ENCODE measurements around the gene STIP1.
"Not testable (repeated sequence)": the region's sequence is repeated elsewhere in the genome, so short reads cannot be mapped to it uniquely, and the experiment has no call there.

Gene STIP1

GRCh38 chr11:64238076-64238475 is 52.1 kb downstream of the STIP1 start:
- no peak for DNase-seq

DNA sequence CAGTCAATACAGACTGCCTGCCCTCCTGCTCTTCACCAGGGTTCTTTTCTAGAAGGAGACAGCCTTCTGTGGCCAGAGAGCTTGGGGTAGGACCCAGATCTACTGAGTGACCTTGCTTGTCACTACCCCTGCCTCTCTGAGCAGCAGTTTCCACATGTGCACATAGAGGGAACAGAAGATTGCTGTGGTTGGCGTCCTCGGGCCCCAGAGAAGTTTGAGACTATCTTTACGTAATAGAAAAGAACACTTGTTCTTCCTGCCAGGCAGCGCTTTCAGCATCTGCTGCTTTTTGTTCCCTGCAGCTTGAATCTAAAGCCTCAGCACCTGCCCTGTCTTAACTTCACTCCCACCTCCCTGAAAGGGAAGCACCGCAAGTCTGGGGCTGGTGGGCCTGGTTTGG is 53.0 kb downstream of the STIP1 start:
- no peak for DNase-seq

GRCh38 chr11:64239662-64240434 is 53.9 kb downstream of the STIP1 start:
- DNase-seq = peak in 3 of 14 donors; percentile 51 to 63 (median 51)

GRCh38 chr11:64240435-64241240 is 54.7 kb downstream of the STIP1 start, which contains the start of gene FKBP2:
TSS of gene FKBP2 (plus strand) at chr11:64241095. CDS start at chr11:64242388, 1,293 bp downstream.
- DNase-seq = peak; percentile 91 to 100 (median 99)

DNA sequence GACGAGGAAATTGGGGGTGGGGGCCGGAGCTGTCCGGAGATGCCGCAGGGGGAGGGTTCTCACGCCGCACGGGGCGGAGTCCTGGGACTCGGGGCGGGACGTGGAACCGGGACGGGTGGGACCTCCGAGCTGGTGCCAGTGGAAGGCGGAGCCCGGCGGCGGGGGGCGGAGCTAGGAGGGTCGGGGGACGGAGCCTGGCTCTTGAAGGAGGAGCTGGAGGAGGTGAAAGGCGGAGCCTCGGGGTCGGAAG is 55.2 kb downstream of the STIP1 start:
- DNase-seq = peak; percentile 91 to 100 (median 99)

- DNase-seq = peak in 3 of 14 donors; percentile 44 to 63 (median 53)
Observed at GRCh38 chr11:64241491-64242374, 55.8 kb downstream of the STIP1 start.

GRCh38 chr11:64243236-64243854 is 57.4 kb downstream of the STIP1 start:
- DNase-seq = no peak

DNA sequence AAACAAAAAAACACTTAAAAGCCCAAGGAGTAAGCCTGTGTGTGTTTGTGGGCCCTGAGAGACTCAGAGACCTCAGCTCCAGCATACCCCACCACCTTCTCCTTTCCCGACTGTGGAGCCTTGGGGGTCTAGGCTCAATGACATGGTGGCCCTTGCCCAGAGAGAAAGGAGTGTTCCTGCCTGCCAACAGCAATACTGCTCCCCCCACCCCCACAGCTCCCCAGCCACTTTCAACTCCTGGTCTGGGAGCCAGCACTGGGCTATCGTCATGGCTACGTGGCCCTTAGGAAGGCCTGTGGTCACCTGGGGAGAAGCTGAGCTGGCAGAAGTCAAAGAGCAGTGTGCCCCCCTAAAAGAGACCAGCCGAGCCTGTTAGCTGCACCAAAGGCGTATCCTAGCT is 58.1 kb downstream of the STIP1 start:
- DNase-seq = no peak

DNA sequence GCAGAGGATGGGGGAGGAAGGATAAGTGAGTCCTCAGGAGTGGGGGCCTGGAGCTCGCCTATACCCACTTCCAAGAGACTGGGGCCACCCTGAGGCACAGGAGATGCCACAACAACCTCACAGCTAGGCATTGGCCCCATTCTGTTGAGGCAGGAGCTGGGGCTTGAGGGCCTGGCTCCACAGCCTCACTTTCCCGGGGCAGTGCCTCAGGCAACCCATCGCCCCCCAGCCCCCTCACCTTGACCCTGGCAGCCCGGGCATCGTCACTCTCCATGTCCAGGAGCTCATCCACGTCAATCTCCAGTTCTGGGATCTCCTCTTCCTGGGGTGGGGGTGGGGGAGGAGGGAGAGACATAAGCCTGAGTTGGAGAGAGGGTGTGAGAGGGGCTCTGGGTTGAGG is 59.0 kb downstream of the STIP1 start:
- no peak for DNase-seq

DNA sequence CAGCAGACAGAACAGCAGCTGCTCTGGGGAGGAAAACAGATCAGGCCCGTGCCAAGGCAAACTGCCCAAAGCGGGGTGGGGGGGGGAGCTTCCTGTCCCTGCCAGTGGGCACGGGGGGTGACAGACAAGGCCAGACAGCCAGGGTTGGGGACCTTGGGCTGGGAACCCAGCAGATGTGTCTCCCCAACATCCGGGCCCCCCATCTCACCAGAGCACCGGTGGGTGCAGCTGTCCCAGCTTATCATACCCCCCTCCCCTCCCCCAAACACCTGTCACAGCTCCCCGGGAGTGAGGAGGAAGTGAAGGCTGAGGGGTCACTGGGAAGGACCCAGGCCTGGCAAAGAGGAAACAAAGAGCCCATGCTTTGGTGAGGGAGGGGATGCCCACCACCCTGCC is 59.4 kb downstream of the STIP1 start:
- DNase-seq = peak in 1 of 14 donors; percentile 42

- DNase-seq = peak in 8 of 14 donors; percentile 16 to 78 (median 40)
Observed at GRCh38 chr11:64245797-64246620, 60.0 kb downstream of the STIP1 start.

DNA sequence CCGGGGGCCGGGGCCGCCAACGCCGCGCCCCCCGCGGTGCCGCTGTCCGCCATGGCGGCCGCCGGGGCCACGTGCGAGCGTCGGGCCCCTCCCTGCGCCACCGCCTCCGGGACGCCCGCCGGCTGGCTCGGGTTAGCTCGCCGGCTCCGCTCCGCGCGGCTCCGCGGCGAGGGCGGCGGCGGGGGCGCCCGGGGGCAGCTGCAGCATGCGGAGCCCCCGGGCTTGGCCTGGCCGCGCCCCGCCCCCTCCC is 60.6 kb downstream of the STIP1 start:
- not testable (repeated sequence) for DNase-seq

DNA sequence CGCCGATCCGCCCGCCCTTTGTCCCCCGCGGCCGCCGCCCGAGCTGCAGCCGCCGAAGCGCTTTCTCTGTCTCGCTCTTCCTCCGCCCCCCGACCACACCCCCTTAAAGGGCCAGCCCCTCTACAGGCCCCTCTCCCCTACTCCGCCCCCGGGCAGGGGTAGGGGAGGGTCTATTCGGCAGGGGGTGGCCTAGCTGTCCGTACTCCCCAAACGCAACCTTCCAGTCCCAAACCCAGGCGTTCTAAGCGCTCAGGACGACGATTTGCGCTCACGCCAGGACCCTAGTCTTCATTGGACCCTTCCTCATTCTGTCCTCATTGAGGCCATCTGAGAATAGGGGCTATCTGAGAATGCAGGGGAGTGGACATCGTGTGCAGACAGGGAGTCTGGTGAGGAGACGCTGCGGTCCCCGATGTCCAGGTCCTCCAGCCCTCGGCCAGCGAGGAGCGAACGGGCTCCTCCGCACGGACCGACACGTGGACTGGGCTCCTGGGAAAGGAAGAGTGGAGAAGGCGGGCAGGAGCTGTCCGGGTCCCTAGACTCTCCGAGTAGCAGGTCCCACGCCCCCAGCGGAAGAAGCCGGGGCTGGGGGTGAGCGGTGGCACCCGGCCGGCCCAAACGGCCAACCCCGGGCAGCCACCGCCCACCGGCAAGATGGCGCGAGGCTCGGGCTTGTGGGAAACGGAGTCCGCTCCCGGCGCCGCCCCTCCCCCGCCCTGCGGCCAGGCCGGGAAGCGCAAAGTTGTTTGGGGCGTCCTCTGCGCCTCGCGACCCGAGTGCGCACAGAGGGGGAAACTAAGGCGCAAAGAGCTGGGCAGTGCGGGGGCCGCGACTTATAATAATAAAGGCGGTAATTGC is 61.1 kb downstream of the STIP1 start, which contains the start of gene PPP1R14B:
PPP1R14B (minus strand) TSS at position 73 of the 858 bp plus-strand sequence. CDS start 270 bp downstream, outside the sequence.
- peak in 13 of 14 donors; percentile 67 to 89 (median 73) for DNase-seq

GRCh38 chr11:64247729-64248531 is 62.0 kb downstream of the STIP1 start:
- peak in 2 of 14 donors; percentile 53 to 57 for DNase-seq

DNA sequence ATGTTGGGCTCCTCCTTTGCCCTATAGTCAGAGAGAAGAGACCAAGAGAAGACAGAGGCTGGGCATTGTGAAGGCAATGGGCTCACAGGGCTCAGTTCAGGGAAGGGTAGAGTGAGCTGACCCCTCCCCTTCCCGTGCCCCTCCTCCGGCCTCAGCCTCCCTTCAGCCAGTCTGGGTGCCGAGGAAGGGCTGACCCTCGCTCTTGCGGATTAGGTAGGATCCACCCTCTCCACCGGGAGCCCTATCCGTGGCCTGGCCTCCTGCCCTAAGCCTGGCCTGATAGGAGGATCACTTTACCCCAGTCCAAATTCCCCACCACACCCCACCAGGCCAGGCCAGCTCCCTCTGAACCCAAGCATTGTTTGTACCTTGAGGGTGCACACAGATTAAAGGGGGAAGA is 62.6 kb downstream of the STIP1 start:
- DNase-seq = no peak

GRCh38 chr11:64249038-64249437 is 63.1 kb downstream of the STIP1 start:
- no peak for DNase-seq

DNA sequence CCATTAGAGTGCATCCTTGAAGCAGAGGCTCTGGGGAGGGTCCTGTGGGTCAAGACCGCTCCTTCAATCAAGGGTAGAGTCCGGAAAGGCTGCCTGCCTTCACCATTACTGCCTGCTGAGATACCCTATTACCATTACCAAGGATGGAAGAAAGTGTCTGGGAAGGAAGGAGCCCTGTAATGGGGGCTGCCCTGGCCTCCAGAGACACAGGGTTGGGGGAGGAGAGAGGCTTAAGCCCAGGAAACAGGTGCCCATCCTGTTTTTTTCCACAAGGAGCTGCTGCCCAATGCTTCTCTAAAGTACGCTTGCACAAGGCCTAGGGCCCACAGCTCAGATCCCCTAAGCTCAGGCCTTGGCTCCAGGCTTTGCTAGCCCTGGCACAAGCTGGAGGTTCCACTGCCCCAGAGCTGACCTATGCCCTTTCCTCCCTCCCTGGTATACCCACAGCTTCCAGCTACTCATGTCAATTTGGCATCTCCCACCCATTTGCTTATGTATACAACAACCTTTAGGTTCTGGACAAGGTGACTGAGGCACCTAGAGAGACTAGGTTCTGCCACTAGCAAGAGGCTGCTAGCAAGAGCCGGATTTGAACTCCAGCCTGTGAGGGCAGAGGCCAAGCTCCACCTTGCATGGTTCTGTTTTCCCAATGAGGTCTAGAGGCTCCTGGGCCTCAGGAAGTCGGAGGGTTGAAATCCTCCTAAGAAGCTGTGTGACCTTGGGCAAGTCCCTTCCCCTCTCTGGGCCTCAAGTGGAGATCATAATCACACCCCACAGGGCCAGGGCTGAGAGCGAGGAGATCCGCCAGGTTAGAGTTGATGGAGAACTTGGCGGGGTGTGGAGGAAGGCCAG is 63.8 kb downstream of the STIP1 start:
- no peak for DNase-seq

GRCh38 chr11:64250415-64251015 is 64.5 kb downstream of the STIP1 start:
- no peak for DNase-seq

All from C1 segment of cervical spinal cord (tissue), 14 donors.